K562 (cell line): ENCODE measurements around the gene RYR1. TPM values are rescaled to one million over a fixed set of nuclear protein-coding genes. Genes with fewer than 3 reads are reported as not detected.

Experiments used
- ARHGAP35 ChIP-seq: fragments of 450-650 bp; IDR thresholded peaks from 2 replicates; pipeline ENCODE4 v1.6.1; 2018; ENCODE audit not compliant: partially characterized antibody
- BRD9 ChIP-seq: fragments of 450-650 bp; IDR thresholded peaks from 2 replicates; pipeline ENCODE4 v1.6.1; 2018; ENCODE audit warnings: low read depth; ENCODE audit not compliant: partially characterized antibody
- EGR1 ChIP-seq: fragments of 450-650 bp; conservative IDR thresholded peaks from 2 replicates; pipeline ENCODE4 v1.6.1; 2017; ENCODE audit warnings: mild to moderate bottlenecking
- EHMT2 ChIP-seq: fragments of 450-650 bp; IDR thresholded peaks from 2 replicates; pipeline ENCODE4 v1.6.1; 2018; ENCODE audit warnings: antibody characterized with exemption
- EP400 ChIP-seq: fragments of 450-650 bp; IDR thresholded peaks from 2 replicates; pipeline ENCODE4 v1.6.1; 2017; ENCODE audit warnings: antibody characterized with exemption, mild to moderate bottlenecking, moderate library complexity
- HNRNPLL ChIP-seq: fragments of 200-400 bp; formaldehyde crosslinking; IDR thresholded peaks from 2 replicates; pipeline ENCODE4 v1.6.1; 2017; ENCODE audit warnings: low read length, low read depth, mild to moderate bottlenecking; ENCODE audit not compliant: poor library complexity, severe bottlenecking
- MXD1 ChIP-seq: fragments of 250-450 bp; sonication (Bioruptor Pico); IDR thresholded peaks from 2 replicates; pipeline ENCODE4 v1.8.0; 2021; ENCODE audit warnings: borderline replicate concordance, mild to moderate bottlenecking, moderate library complexity; ENCODE audit not compliant: poor library complexity, severe bottlenecking
- MXI1 ChIP-seq: IDR thresholded peaks from 2 replicates; pipeline ENCODE4 v1.6.1; 2011; ENCODE audit warnings: low read depth, mild to moderate bottlenecking, improper control_type of control experiment, low read length
- NEUROD1 ChIP-seq: fragments of 150-350 bp; IDR thresholded peaks from 2 replicates; pipeline ENCODE4 v1.6.1; 2014; ENCODE audit warnings: borderline replicate concordance, low read length, low read depth; ENCODE audit not compliant: partially characterized antibody
- PCBP2 ChIP-seq: fragments of 200-400 bp; formaldehyde crosslinking; IDR thresholded peaks from 2 replicates; pipeline ENCODE4 v1.6.1; 2018; ENCODE audit warnings: low read length, low read depth, mild to moderate bottlenecking, moderate library complexity; ENCODE audit not compliant: poor library complexity, severe bottlenecking
- PHTF2 ChIP-seq: fragments of 250-450 bp; sonication (Bioruptor Pico); IDR thresholded peaks from 2 replicates; pipeline ENCODE4 v1.5.0; 2021; ENCODE audit warnings: mild to moderate bottlenecking
- POLR2AphosphoS2 ChIP-seq: IDR thresholded peaks from 2 replicates; pipeline ENCODE4 v1.6.1; 2012; ENCODE audit warnings: low read length, improper control_type of control experiment
- PRMT5 ChIP-seq: sonication (generic); formaldehyde crosslinking; IDR thresholded peaks from 2 replicates; pipeline ENCODE4 v1.5.0; 2020; ENCODE audit warnings: missing genetic modification reagents
- RBM25 ChIP-seq: fragments of 200-400 bp; formaldehyde crosslinking; IDR thresholded peaks from 2 replicates; pipeline ENCODE4 v1.6.1; 2018; ENCODE audit warnings: low read length, low read depth, moderate library complexity; ENCODE audit not compliant: severe bottlenecking
- RERE ChIP-seq: sonication (generic); formaldehyde crosslinking; IDR thresholded peaks from 2 replicates; pipeline ENCODE4 v1.8.0; 2023; ENCODE audit warnings: missing genetic modification reagents, mild to moderate bottlenecking, borderline replicate concordance
- SOX6 ChIP-seq: fragments of 450-650 bp; IDR thresholded peaks from 2 replicates; pipeline ENCODE4 v1.6.1; 2014; ENCODE audit warnings: mild to moderate bottlenecking
- TEAD4 ChIP-seq, 2 experiments: sonication (generic) in 1 of 2; formaldehyde crosslinking in 1 of 2; IDR thresholded peaks; 2 replicates each; pipeline versions ENCODE4 v1.6.1 to v1.8.0; 2012 to 2022; ENCODE audit warnings: borderline replicate concordance in 1 of 2, inconsistent platforms in 1 of 2, low read length in 1 of 2, mild to moderate bottlenecking in 1 of 2, missing genetic modification reagents in 1 of 2
- ZNF174 ChIP-seq: fragments of 250-450 bp; sonication (Bioruptor Pico); IDR thresholded peaks from 2 replicates; pipeline ENCODE4 v1.4.0; 2020; ENCODE audit warnings: mild to moderate bottlenecking
- ZNF3 ChIP-seq: fragments of 250-450 bp; sonication (Bioruptor Pico); IDR thresholded peaks from 2 replicates; pipeline ENCODE4 v1.5.0; 2021; ENCODE audit warnings: mild to moderate bottlenecking, moderate library complexity
- ZSCAN29 ChIP-seq: fragments of 450-650 bp; IDR thresholded peaks from 2 replicates; pipeline ENCODE4 v1.6.1; 2017
- polyA plus RNA-seq, 8 experiments: library from polyadenylated mRNA; depleted of rRNA in 4 of 8; stranded (reverse) in 5 of 8; unstranded in 3 of 8; fragments of >200 nt; fragmentation: Nextera tagmentation in 2 of 8; fragmentation: Illumina TruSeq in 1 of 8; extraction: Ambion mirVana in 2 of 8; extraction: Trizol in 1 of 8; gene quantifications; 2 replicates each; pipeline versions ENCODE4 v1.2.1 to v1.2.3, GENCODE V29; 2011 to 2014; ENCODE audit warnings: inconsistent platforms in 1 of 8, missing spikeins in 1 of 8
- total RNA-seq, 7 experiments: library from RNA; depleted of rRNA in 6 of 7; stranded (reverse); fragments of >200 nt in 6 of 7; fragmentation: Illumina TruSeq in 2 of 7; extraction: Trizol in 2 of 7; gene quantifications; 2 replicates each; pipeline versions ENCODE4 v1.2.1 to v1.2.3, GENCODE V29; 2011 to 2021; ENCODE audit warnings: low replicate concordance in 1 of 7

The RYR1 gene
- total and polyA plus RNA-seq, 9 of the 15 experiments (the other 6 are each of a cell fraction or from before 2014, with no cell fraction given): 0.11 to 7.4 (median 3.7) TPM

GRCh38 chr19:38452430-38453366 is 19.2 kb downstream of the RYR1 start (continued):
- no peak for TF ChIP-seq POLR2AphosphoS2
- no peak for TF ChIP-seq PHTF2
- TF ChIP-seq ZNF3 (CRISPR knock-in tag): no peak
- TF ChIP-seq NEUROD1: no peak
- peak; percentile 53 for TF ChIP-seq BRD9
- peak; percentile 90 for TF ChIP-seq EP400
- no peak for TF ChIP-seq PCBP2
- no peak for TF ChIP-seq SOX6
- no peak for TF ChIP-seq MXI1
- no peak; the same call in 1 of the 2 replicates for TF ChIP-seq RERE (CRISPR knock-in tag)
- no peak for TF ChIP-seq ZNF174 (CRISPR knock-in tag)
- no peak for TF ChIP-seq PRMT5 (CRISPR knock-in tag)
- no peak; the same call in none of the 2 replicates for TF ChIP-seq TEAD4 (IDR thresholded peaks at IDR 0.05; ENCODE audit: low read length)
- TF ChIP-seq TEAD4 (CRISPR knock-in tag; IDR thresholded peaks at IDR 0.05; ENCODE audit: borderline replicate concordance): peak; percentile 57; the same call in 1 of the 2 replicates
- TF ChIP-seq ARHGAP35: no peak
- TF ChIP-seq EGR1: no peak
- TF ChIP-seq ZSCAN29: no peak
- TF ChIP-seq HNRNPLL: peak; percentile 98
- TF ChIP-seq MXD1 (CRISPR knock-in tag): no peak
- 0 out of 2 replicates have a peak, but pooled peaks have one; percentile 5 for TF ChIP-seq EHMT2
- no peak for TF ChIP-seq RBM25
